Tibial nerve (tissue), 4 donors: Measurements from ENCODE around the gene NCOA5. TPM values are rescaled to one million over a fixed set of nuclear protein-coding genes. Genes with fewer than 3 reads are reported as not detected.
A peak's percentile ranks its signal among the peaks of the same experiment; 100 is the strongest.

ENCODE experiments used
- DNase-seq, 2 donors: peaks; one replicate each; pipeline ENCODE4 v3.0.0-alpha.2; 2019; ENCODE audit warnings: low spot score in 2 of 2
- H3K27ac ChIP-seq, 4 donors: fragments of 200-600 bp; sonication (generic) in 3 of 4; one replicate each; pipeline ENCODE4 v1.5.1; 2017 to 2019; ENCODE audit warnings: mild to moderate bottlenecking in 1 of 4
- H3K27me3 ChIP-seq, 2 donors: fragments of 200-600 bp; sonication (generic) in 1 of 2; one replicate each; pipeline versions ENCODE4 v1.5.1 to v1.6.0; 2017 to 2019
- H3K36me3 ChIP-seq, 3 donors: fragments of 200-600 bp; sonication (generic); one replicate each; pipeline ENCODE4 v1.5.1; 2018 to 2019
- H3K4me1 ChIP-seq, 4 donors: fragments of 200-600 bp; sonication (generic) in 3 of 4; one replicate each; pipeline ENCODE4 v1.5.1; 2017 to 2019
- H3K4me3 ChIP-seq, 4 donors: fragments of 200-600 bp; sonication (generic) in 3 of 4; one replicate each; pipeline ENCODE4 v1.5.1; 2017 to 2019; ENCODE audit warnings: mild to moderate bottlenecking in 1 of 4, moderate library complexity in 1 of 4
- H3K9me3 ChIP-seq, 4 donors: fragments of 200-600 bp; sonication (generic) in 3 of 4; one replicate each; pipeline ENCODE4 v1.5.1; 2017 to 2019
- CTCF ChIP-seq, 5 experiments: fragments of 200-600 bp in 3 of 5; fragments of 450-650 bp in 2 of 5; sonication (generic) in 3 of 5; IDR thresholded peaks; one replicate each; pipeline ENCODE4 v1.5.1; 2016 to 2019; ENCODE audit warnings: antibody characterized with exemption in 5 of 5, mild to moderate bottlenecking in 3 of 5, moderate library complexity in 2 of 5
- EP300 ChIP-seq, 2 donors: sonication (generic); formaldehyde crosslinking; IDR thresholded peaks; one replicate each; pipeline ENCODE4 v1.6.1; 2017; ENCODE audit warnings: antibody characterized with exemption in 2 of 2, mild to moderate bottlenecking in 1 of 2
- POLR2A ChIP-seq, 2 donors: fragments of 450-650 bp; IDR thresholded peaks; one replicate each; pipeline ENCODE4 v1.6.1; 2017; ENCODE audit warnings: antibody characterized with exemption in 2 of 2, mild to moderate bottlenecking in 2 of 2, moderate library complexity in 2 of 2
- WGBS, 2 donors: methylation state at CpG; one replicate each; pipeline ENCODE4 v1.1.5; 2018; 5-methylcytosine and 5-hydroxymethylcytosine counted together
- total RNA-seq, 4 donors: library from RNA; depleted of rRNA; stranded (reverse); fragments of >200 nt; gene quantifications; one replicate each; pipeline ENCODE4 v1.1.0, GENCODE V29; 2016

The NCOA5 gene
- total RNA-seq, 4 donors from 2014 or later, result 34.8 to 71.4 (median 47.2) TPM

DNA sequence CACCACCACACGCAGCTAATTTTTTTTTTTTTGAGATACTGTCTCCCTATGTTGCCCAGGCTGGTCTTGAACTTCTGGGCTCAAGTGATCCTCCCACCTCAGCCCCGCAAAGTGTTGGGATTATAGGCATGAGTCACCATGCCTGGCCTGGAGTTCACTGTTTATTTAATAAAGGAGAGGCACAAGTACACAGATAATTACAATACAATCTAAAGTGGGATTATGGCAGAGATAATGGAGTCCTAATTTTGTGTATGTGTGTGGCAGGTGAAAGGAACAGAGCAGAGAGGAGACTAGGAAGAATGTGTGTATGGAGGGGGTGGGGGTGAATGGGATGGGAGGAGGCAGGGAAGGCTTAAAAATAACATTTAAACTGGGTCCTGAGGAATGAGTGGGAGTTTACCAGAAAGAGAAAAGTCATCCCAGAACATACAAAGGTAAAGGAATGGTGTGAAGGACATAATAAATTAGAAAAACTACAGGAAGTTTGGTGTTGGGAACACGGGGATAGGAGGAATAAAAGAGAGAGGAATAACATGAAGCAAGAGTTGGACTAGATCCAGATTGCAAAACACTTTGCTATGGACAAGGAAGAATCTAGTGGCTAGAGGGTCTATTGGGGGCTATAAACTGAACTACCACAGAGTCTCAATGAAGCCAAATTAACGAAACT, 4.4 kb downstream of the NCOA5 start:
- Histone ChIP-seq H3K36me3 (no peaks in the 10 kb centered on the region), H3K27ac (peak overlapping the region in 3 of 4 donors; percentile 3 to 68 (median 18)), H3K4me1 (peaks cover 0 to 85% (median 72%) of the 10 kb centered on the region in 4 donors), H3K9me3 (no peaks in the 10 kb centered on the region), H3K4me3 (no peak overlapping the region), H3K27me3 (no peaks in the 10 kb centered on the region)
- TF ChIP-seq EP300 (IDR thresholded peaks at IDR 0.05) (no peak), CTCF (IDR thresholded peaks at IDR 0.05) (no peak), POLR2A (IDR thresholded peaks at IDR 0.05) (no peak)
- peak in 1 of 2 donors; percentile 40 for DNase-seq
- 25 to 35% methylated on average over 4 of the region's 4 CpGs for WGBS, 2 donors

- H3K4me3 ChIP-seq, result no peak overlapping the region
- no peaks in the 10 kb centered on the region for H3K9me3 ChIP-seq
- TF ChIP-seq CTCF (IDR thresholded peaks at IDR 0.05) (no peak), POLR2A (IDR thresholded peaks at IDR 0.05) (no peak), EP300 (IDR thresholded peaks at IDR 0.05) (no peak)
- H3K4me1 ChIP-seq, result peaks cover 0 to 88% (median 72%) of the 10 kb centered on the region in 4 donors
- H3K36me3 ChIP-seq, result no peaks in the 10 kb centered on the region
- DNase-seq, result no peak
- no peaks in the 10 kb centered on the region for H3K27me3 ChIP-seq
- 70 to 77% methylated on average over 3 of the region's 3 CpGs for WGBS, 2 donors
- peak overlapping the region in 3 of 4 donors; percentile 3 to 68 (median 18) for H3K27ac ChIP-seq
Measured at GRCh38 chr20:46084805-46085178, 5.0 kb downstream of the NCOA5 start.

DNA sequence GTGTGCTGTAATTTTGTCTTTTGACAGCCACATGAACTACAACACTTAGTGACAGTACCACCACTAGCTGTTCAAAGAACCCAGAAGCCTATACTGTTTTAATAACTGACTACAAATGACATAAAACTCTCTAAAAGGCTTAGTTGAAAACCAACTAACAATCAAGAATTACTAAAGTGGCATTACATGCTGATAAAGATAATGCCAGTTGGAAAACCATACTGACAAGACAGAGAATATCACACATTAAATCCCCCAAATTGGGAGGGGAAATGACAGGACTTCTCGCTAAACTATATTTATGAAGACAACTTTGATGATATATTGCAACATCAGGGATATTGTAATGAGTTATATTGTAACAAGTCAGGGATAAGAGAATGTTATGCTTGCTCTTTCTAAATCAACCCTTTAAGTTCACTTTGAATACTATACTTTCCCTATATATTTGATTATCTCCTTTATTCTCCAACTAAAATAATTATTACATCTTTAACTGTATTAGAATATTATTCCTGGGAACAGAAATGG, 6.2 kb downstream of the NCOA5 start:
- WGBS, 2 donors, result 93 to 94% methylated on average over 1 of the region's 1 CpG

GRCh38 chr20:46083101-46083500, 6.7 kb downstream of the NCOA5 start:
- Histone ChIP-seq H3K27ac (peak overlapping the region in 2 of 4 donors; percentile 18 to 72), H3K4me3 (no peak overlapping the region), H3K27me3 (no peaks in the 10 kb centered on the region), H3K9me3 (no peaks in the 10 kb centered on the region), H3K4me1 (peaks cover 0 to 100% (median 74%) of the 10 kb centered on the region in 4 donors), H3K36me3 (peaks cover 0 to 3% (median 0%) of the 10 kb centered on the region in 3 donors)
- WGBS, 2 donors, result 48% methylated on average over 6 of the region's 6 CpGs
- no peak for TF ChIP-seq CTCF (IDR thresholded peaks at IDR 0.05)
- TF ChIP-seq POLR2A (IDR thresholded peaks at IDR 0.05), result no peak
- TF ChIP-seq EP300 (IDR thresholded peaks at IDR 0.05), result no peak
- DNase-seq, result no peak

More for the DNA sequence above, 6.2 kb downstream of the NCOA5 start:
- no peak for DNase-seq
- Histone ChIP-seq H3K36me3 (no peaks in the 10 kb centered on the region), H3K27me3 (no peaks in the 10 kb centered on the region), H3K9me3 (no peaks in the 10 kb centered on the region), H3K27ac (peak overlapping the region in 2 of 4 donors; percentile 18 to 72), H3K4me1 (peaks cover 0 to 100% (median 76%) of the 10 kb centered on the region in 4 donors), H3K4me3 (no peak overlapping the region)
- no peak for TF ChIP-seq CTCF (IDR thresholded peaks at IDR 0.05)
- TF ChIP-seq POLR2A (IDR thresholded peaks at IDR 0.05), result no peak
- no peak for TF ChIP-seq EP300 (IDR thresholded peaks at IDR 0.05)

GRCh38 chr20:46081074-46081473, 8.7 kb downstream of the NCOA5 start:
- no peak for TF ChIP-seq EP300 (IDR thresholded peaks at IDR 0.05)
- TF ChIP-seq POLR2A (IDR thresholded peaks at IDR 0.05), result no peak
- TF ChIP-seq CTCF (IDR thresholded peaks at IDR 0.05), result no peak
- H3K27ac ChIP-seq, result no peak overlapping the region
- H3K9me3 ChIP-seq, result no peaks in the 10 kb centered on the region
- no peak for DNase-seq
- peaks cover 0 to 12% (median 0%) of the 10 kb centered on the region in 3 donors for H3K36me3 ChIP-seq
- H3K4me3 ChIP-seq, result no peak overlapping the region
- no peaks in the 10 kb centered on the region for H3K27me3 ChIP-seq
- 85 to 92% methylated on average over 1 of the region's 1 CpG for WGBS, 2 donors
- peaks cover 0 to 100% (median 58%) of the 10 kb centered on the region in 4 donors for H3K4me1 ChIP-seq
